Sigmoid colon (tissue), 7 donors: ENCODE measurements around the gene TP53BP2. TPM values are rescaled to one million over a fixed set of nuclear protein-coding genes. Genes with fewer than 3 reads are reported as not detected.
A peak's percentile ranks its signal among the peaks of the same experiment; 100 is the strongest.

Source experiments
- DNase-seq: peaks from one replicate; pipeline ENCODE4 v3.0.0-alpha.2; 2019
- H3K27ac ChIP-seq, 4 donors: fragments of 200-600 bp; sonication (generic); one replicate each; pipeline ENCODE4 v1.5.1; 2016 to 2019; ENCODE audit warnings: mild to moderate bottlenecking in 1 of 4
- H3K27me3 ChIP-seq, 3 donors: fragments of 200-600 bp; sonication (generic); one replicate each; pipeline ENCODE4 v1.5.1; 2019; ENCODE audit warnings: mild to moderate bottlenecking in 1 of 3
- H3K36me3 ChIP-seq, 4 donors: fragments of 200-600 bp; sonication (generic); one replicate each; pipeline ENCODE4 v1.5.1; 2016 to 2019
- H3K4me1 ChIP-seq, 4 donors: fragments of 200-600 bp; sonication (generic); one replicate each; pipeline ENCODE4 v1.5.1; 2017 to 2019
- H3K4me3 ChIP-seq, 4 donors: fragments of 200-600 bp; sonication (generic); one replicate each; pipeline ENCODE4 v1.5.1; 2017 to 2019; ENCODE audit warnings: mild to moderate bottlenecking in 2 of 4, moderate library complexity in 1 of 4
- H3K9me3 ChIP-seq, 4 donors: fragments of 200-600 bp in 3 of 4; sonication (generic) in 3 of 4; one replicate each; pipeline versions ENCODE4 v1.5.1 to v1.6.1; 2013 to 2019
- CTCF ChIP-seq, 4 experiments: fragments of 450-650 bp in 3 of 4; fragments of 200-600 bp in 1 of 4; IDR thresholded peaks; one replicate each; pipeline ENCODE4 v1.5.1; 2016 to 2019; ENCODE audit warnings: antibody characterized with exemption in 4 of 4, mild to moderate bottlenecking in 3 of 4, moderate library complexity in 2 of 4
- EP300 ChIP-seq, 4 donors: sonication (generic); formaldehyde crosslinking; IDR thresholded peaks; one replicate each; pipeline ENCODE4 v1.6.1; 2017; ENCODE audit warnings: antibody characterized with exemption in 4 of 4
- POLR2A ChIP-seq, 2 donors: fragments of 450-650 bp; IDR thresholded peaks; one replicate each; pipeline ENCODE4 v1.6.1; 2016; ENCODE audit warnings: antibody characterized with exemption in 2 of 2, mild to moderate bottlenecking in 2 of 2, moderate library complexity in 2 of 2
- POLR2AphosphoS5 ChIP-seq, 4 donors: sonication (generic); formaldehyde crosslinking; IDR thresholded peaks; one replicate each; pipeline ENCODE4 v1.6.1; 2017; ENCODE audit warnings: antibody characterized with exemption in 4 of 4
- WGBS, 2 donors: extraction: QIAGEN DNeasy Blood & Tissue Kit; methylation state at CpG; one replicate each; pipeline ENCODE4 v1.1.7; 2013; 5-methylcytosine and 5-hydroxymethylcytosine counted together
- intact Hi-C: fragments of 100-400 bp; cut with DNase I; formaldehyde crosslinking; loops from one replicate; pipeline ENCODE4 v1.15.1; 2023
- polyA plus RNA-seq, 3 donors: library from polyadenylated mRNA; stranded (reverse); fragments of 200-250 nt; gene quantifications; one replicate each; pipeline ENCODE4 v1.2.3, GENCODE V29; 2013
- total RNA-seq, 4 donors: library from RNA; depleted of rRNA; stranded (reverse); fragments of >200 nt; gene quantifications; one replicate each; pipeline ENCODE4 v1.1.0, GENCODE V29; 2016
- donor health status: healthy with polysubstance abuse.
- donor health status: Bipolar disorder and iron deficiency.
- donor health status: healthy.

Gene TP53BP2
- total and polyA plus RNA-seq, 7 donors = 10.2 to 28.5 (median 24.6) TPM

DNA sequence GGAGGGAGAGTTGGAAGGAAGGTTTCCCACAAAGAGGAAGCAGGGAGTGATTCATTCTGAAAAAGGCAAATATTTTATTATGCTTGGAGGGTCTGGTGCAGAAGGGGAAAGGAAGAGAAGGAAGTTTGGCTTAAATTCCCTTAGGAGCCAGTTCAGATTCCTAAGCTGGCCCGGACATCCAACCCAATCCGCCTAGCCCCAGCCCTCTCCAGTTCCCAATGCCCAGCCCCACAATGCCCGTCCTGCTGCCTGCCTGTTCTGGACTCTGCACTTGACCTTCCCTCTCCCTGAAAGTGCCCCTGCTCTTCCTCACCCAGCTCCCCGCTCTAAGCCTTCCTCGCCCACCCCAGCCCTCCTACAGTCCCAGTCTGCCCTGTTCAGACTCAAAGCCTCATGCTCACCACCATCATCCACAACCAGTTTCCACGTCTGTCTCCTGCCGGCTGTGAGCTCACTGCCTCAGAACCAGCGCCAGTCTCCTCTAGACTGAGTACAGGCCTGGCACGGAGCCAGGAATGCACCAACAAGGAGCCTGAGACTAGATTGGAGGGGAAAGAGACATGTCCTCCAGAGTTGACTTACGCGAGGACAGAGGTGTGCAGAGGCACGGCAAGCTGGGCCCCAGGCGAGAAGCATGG is 114.5 kb downstream of the TP53BP2 start:
- peaks cover 0 to 54% (median 47%) of the 10 kb centered on the region in 4 donors for H3K4me1 ChIP-seq
- WGBS, 2 donors = 76 to 81% methylated on average over 13 of the region's 13 CpGs
- H3K27ac ChIP-seq = peak overlapping the region in 3 of 4 donors; percentile 27 to 72 (median 47)
- no peak overlapping the region for H3K4me3 ChIP-seq
- intact Hi-C loops = no loop called here
- peak; percentile 84 for DNase-seq
- no peak for TF ChIP-seq POLR2A (IDR thresholded peaks at IDR 0.05)
- TF ChIP-seq EP300 (IDR thresholded peaks at IDR 0.05) = no peak
- TF ChIP-seq POLR2AphosphoS5 (IDR thresholded peaks at IDR 0.05) = peak in 2 of 4 donors; percentile 25 to 45
- no peak for TF ChIP-seq CTCF (IDR thresholded peaks at IDR 0.05)
- no peaks in the 10 kb centered on the region for H3K27me3 ChIP-seq
- no peaks in the 10 kb centered on the region for H3K9me3 ChIP-seq
- H3K36me3 ChIP-seq = no peaks in the 10 kb centered on the region

GRCh38 chr1:223730479-223731132 is 115.1 kb downstream of the TP53BP2 start:
- WGBS, 2 donors = 59 to 73% methylated on average over 4 of the region's 4 CpGs
- H3K9me3 ChIP-seq = no peaks in the 10 kb centered on the region
- no peaks in the 10 kb centered on the region for H3K27me3 ChIP-seq
- TF ChIP-seq CTCF (IDR thresholded peaks at IDR 0.05) (no peak), POLR2A (IDR thresholded peaks at IDR 0.05) (no peak), POLR2AphosphoS5 (IDR thresholded peaks at IDR 0.05) (no peak), EP300 (IDR thresholded peaks at IDR 0.05) (no peak)
- H3K4me3 ChIP-seq = no peak overlapping the region
- H3K27ac ChIP-seq = peak overlapping the region in 3 of 4 donors; percentile 27 to 72 (median 47)
- peaks cover 0 to 61% (median 53%) of the 10 kb centered on the region in 4 donors for H3K4me1 ChIP-seq
- intact Hi-C loops = no loop called here
- H3K36me3 ChIP-seq = no peaks in the 10 kb centered on the region
- DNase-seq = no peak

DNA sequence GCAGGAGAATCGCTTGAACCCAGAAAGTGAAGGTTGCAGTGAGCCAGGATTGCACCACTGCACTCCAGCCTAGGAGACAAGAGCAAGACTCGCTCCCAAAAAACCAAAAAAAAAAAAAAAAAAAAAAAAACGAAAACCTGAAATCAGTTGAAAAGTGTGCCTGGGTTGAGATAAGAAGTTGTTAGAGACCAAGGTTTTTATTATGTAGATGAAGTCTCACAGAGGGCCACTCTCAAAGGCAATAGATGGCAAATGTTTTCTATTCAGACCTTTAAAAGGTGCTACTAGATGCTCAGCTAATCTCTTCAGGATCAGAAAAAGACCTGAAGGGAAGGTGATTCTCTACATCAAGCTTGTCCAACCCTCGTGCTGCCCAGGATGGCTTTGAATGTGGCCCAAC is 115.8 kb downstream of the TP53BP2 start:
- no peak for DNase-seq
- Histone ChIP-seq H3K9me3 (no peaks in the 10 kb centered on the region), H3K27me3 (no peaks in the 10 kb centered on the region), H3K4me1 (peaks cover 0 to 62% (median 54%) of the 10 kb centered on the region in 4 donors), H3K4me3 (no peak overlapping the region), H3K36me3 (peaks cover 0 to 2% (median 0%) of the 10 kb centered on the region in 4 donors), H3K27ac (no peak overlapping the region)
- TF ChIP-seq POLR2A (IDR thresholded peaks at IDR 0.05) = no peak
- TF ChIP-seq CTCF (IDR thresholded peaks at IDR 0.05) = no peak
- TF ChIP-seq EP300 (IDR thresholded peaks at IDR 0.05) = no peak
- no peak for TF ChIP-seq POLR2AphosphoS5 (IDR thresholded peaks at IDR 0.05)
- 90 to 92% methylated on average over 4 of the region's 4 CpGs for WGBS, 2 donors
- intact Hi-C loops = no loop called here

Other genes with a start within 250 kb of the TP53BP2 start
- gene CAPN8, start 180.2 kb downstream of the TP53BP2 start, total RNA-seq = 1 to 10 TPM in 1 of 4 donors, not detected in 3; 1.1 TPM
- 10 to 100 TPM; 21.6 to 67.6 (median 63.8) TPM for gene CAPN8, start 180.2 kb downstream of the TP53BP2 start, polyA plus RNA-seq
- gene CAPN2, start 133.4 kb downstream of the TP53BP2 start, total RNA-seq = 100 to 1,000 TPM in 1 of 4 donors, 10 to 100 TPM in 3; 67.3 to 154 (median 73.6) TPM
- 100 to 1,000 TPM; 135 to 266 (median 158) TPM for gene CAPN2, start 133.4 kb downstream of the TP53BP2 start, polyA plus RNA-seq